Caki2 (cell line): ENCODE measurements around the gene SLC13A1. TPM values are rescaled to one million over a fixed set of nuclear protein-coding genes. Genes with fewer than 3 reads are reported as not detected.
"Not testable (repeated sequence)": the region's sequence is repeated elsewhere in the genome, so short reads cannot be mapped to it uniquely, and the experiment has no call there.

ENCODE experiments used
- DNase-seq: peaks from one replicate; pipeline ENCODE4 v3.0.0-alpha.2; 2015; ENCODE audit warnings: low read depth
- in situ Hi-C: cut with HindIII; loops from 2 replicates; pipeline ENCODE4 v1.10.0; 2016; ENCODE audit warnings: low sequenced_read_pairs, low pct_unique_long_range_greater_than_20kb, mixed read lengths
- total RNA-seq: library from RNA; depleted of rRNA; stranded (reverse); fragments of >200 nt; shearing (Covaris generic); gene quantifications from 2 replicates; pipeline ENCODE4 v1.2.3, GENCODE V29; 2014; ENCODE audit warnings: low replicate concordance

The SLC13A1 gene
- total RNA-seq, 1 experiment from 2014 or later = not detected

GRCh38 chr7:123143252-123144006 lies 56.3 kb downstream of the SLC13A1 start:
- in situ Hi-C loops = no loop called here
- DNase-seq = no peak

- in situ Hi-C loops = no loop called here
- no peak for DNase-seq
These were observed 59.2 kb downstream of the SLC13A1 start for GRCh38 chr7:123140561-123140960.

GRCh38 chr7:123135960-123136359 lies 63.8 kb downstream of the SLC13A1 start:
- no peak for DNase-seq
- in situ Hi-C loops = no loop called here

- in situ Hi-C loops = no loop called here
- DNase-seq = no peak
These were observed 65.8 kb downstream of the SLC13A1 start for GRCh38 chr7:123133924-123134323.

GRCh38 chr7:123131961-123132360 lies 67.8 kb downstream of the SLC13A1 start:
- DNase-seq = no peak
- in situ Hi-C loops = no loop called here

GRCh38 chr7:123131556-123131955 lies 68.2 kb downstream of the SLC13A1 start:
- DNase-seq = no peak
- in situ Hi-C loops = no loop called here

- no peak for DNase-seq
- in situ Hi-C loops = no loop called here
These were observed 68.6 kb downstream of the SLC13A1 start for GRCh38 chr7:123131140-123131539.

GRCh38 chr7:123126691-123127090 lies 73.1 kb downstream of the SLC13A1 start:
- DNase-seq = no peak
- in situ Hi-C loops = no loop called here

- no peak for DNase-seq
- in situ Hi-C loops = no loop called here
These were observed 73.6 kb downstream of the SLC13A1 start for GRCh38 chr7:123126171-123126570.

- in situ Hi-C loops = no loop called here
- no peak for DNase-seq
These were observed 74.5 kb downstream of the SLC13A1 start for GRCh38 chr7:123125231-123125630.

GRCh38 chr7:123122916-123123315 lies 76.9 kb downstream of the SLC13A1 start:
- in situ Hi-C loops = no loop called here
- no peak for DNase-seq

GRCh38 chr7:123120286-123120685 lies 79.5 kb downstream of the SLC13A1 start:
- in situ Hi-C loops = no loop called here
- DNase-seq = no peak

GRCh38 chr7:123115331-123115730 lies 84.4 kb downstream of the SLC13A1 start:
- in situ Hi-C loops = no loop called here
- no peak for DNase-seq

GRCh38 chr7:123114288-123114687 lies 85.5 kb downstream of the SLC13A1 start:
- DNase-seq = no peak
- in situ Hi-C loops = no loop called here

- no peak for DNase-seq
- in situ Hi-C loops = no loop called here
These were observed 86.9 kb downstream of the SLC13A1 start for GRCh38 chr7:123112833-123113232.

- in situ Hi-C loops = no loop called here
- DNase-seq = no peak
These were observed 100.1 kb downstream of the SLC13A1 start for GRCh38 chr7:123099712-123100111.

GRCh38 chr7:123096976-123097375 lies 102.8 kb downstream of the SLC13A1 start:
- no peak for DNase-seq
- in situ Hi-C loops = no loop called here

- no peak for DNase-seq
- in situ Hi-C loops = no loop called here
These were observed 103.3 kb downstream of the SLC13A1 start for GRCh38 chr7:123096434-123096833.

- in situ Hi-C loops = no loop called here
These were observed 109.3 kb downstream of the SLC13A1 start for GRCh38 chr7:123090456-123090855.

GRCh38 chr7:123086910-123087309 lies 112.9 kb downstream of the SLC13A1 start:
- in situ Hi-C loops, DNase-seq: not testable (repeated sequence)

More at GRCh38 chr7:123090456-123090855, 109.3 kb downstream of the SLC13A1 start:
- DNase-seq = no peak
